A673 (cell line): ENCODE data around the gene OR2Y1.

Source experiments
- CTCF ChIP-seq: fragments of 300-800, 200-600 bp; sonication (generic); conservative IDR thresholded peaks from 2 replicates; pipeline ENCODE4 v1.5.1; 2017; ENCODE audit warnings: low read depth, mild to moderate bottlenecking, antibody characterized with exemption, low read length, moderate library complexity, mixed read lengths
- EZH2 ChIP-seq: fragments of 200-600 bp; sonication (generic); IDR thresholded peaks from 2 replicates; pipeline ENCODE4 v1.6.1; 2017; ENCODE audit warnings: borderline replicate concordance, low read depth, mild to moderate bottlenecking, mixed read lengths, antibody characterized with exemption, low read length; ENCODE audit not compliant: poor library complexity, severe bottlenecking

GRCh38 chr5:180785121-180785781, 45.4 kb upstream of the OR2Y1 start:
- TF ChIP-seq CTCF: no peak
- no peak for TF ChIP-seq EZH2
